ENCODE data around the gene TRAF2.

- no peak for TF ChIP-seq CTCF (IDR thresholded peaks at IDR 0.05)
- no peak for TF ChIP-seq POLR2AphosphoS5 (IDR thresholded peaks at IDR 0.05)
- no peak for TF ChIP-seq POLR2A (IDR thresholded peaks at IDR 0.05)
These were observed 60.9 kb downstream of the TRAF2 start for GRCh38 chr9:136947028-136947891.
